Neural cell (in vitro differentiated cells): ENCODE results near the gene MTF2. TPM values are rescaled to one million over a fixed set of nuclear protein-coding genes. Genes with fewer than 3 reads are reported as not detected.

Experiments used
- H2AFZ ChIP-seq: fragments of 200-600, 300-800 bp; sonication (generic), shearing (Covaris generic); 2 replicates; pipeline ENCODE4 v1.6.0; 2014; ENCODE audit warnings: low read depth, mild to moderate bottlenecking, antibody characterized with exemption, low read length, moderate library complexity
- H3F3A ChIP-seq: fragments of 200-600 bp; shearing (Covaris generic); 2 replicates; pipeline ENCODE4 v1.6.1; 2016; ENCODE audit warnings: mild to moderate bottlenecking, moderate library complexity, mixed read lengths, antibody characterized with exemption, low read length; ENCODE audit not compliant: insufficient read depth, poor library complexity, severe bottlenecking
- H3K27ac ChIP-seq: fragments of 200-600, 300-800 bp; sonication (generic), shearing (Covaris generic); 2 replicates; pipeline ENCODE4 v1.5.1; 2014; ENCODE audit warnings: mild to moderate bottlenecking, low read length, moderate library complexity
- H3K27me3 ChIP-seq: fragments of 300-800, 200-600 bp; sonication (generic), shearing (Covaris generic); 2 replicates; pipeline ENCODE4 v1.6.0; 2014; ENCODE audit warnings: mild to moderate bottlenecking, low read depth, low read length, moderate library complexity; ENCODE audit not compliant: insufficient read depth
- H3K36me3 ChIP-seq: fragments of 300-800, 200-600 bp; sonication (generic), shearing (Covaris generic); 2 replicates; pipeline ENCODE4 v1.5.1; 2014; ENCODE audit warnings: mild to moderate bottlenecking, antibody characterized with exemption, low read length, moderate library complexity; ENCODE audit not compliant: insufficient read depth
- H3K4me2 ChIP-seq: fragments of 300-800, 200-600 bp; sonication (generic), shearing (Covaris generic); 2 replicates; pipeline ENCODE4 v1.6.0; 2014; ENCODE audit warnings: mild to moderate bottlenecking, low read length
- H3K4me3 ChIP-seq: fragments of 300-800, 200-600 bp; sonication (generic), shearing (Covaris generic); 2 replicates; pipeline ENCODE4 v1.5.1; 2014; ENCODE audit warnings: mild to moderate bottlenecking, low read length, moderate library complexity
- H3K79me2 ChIP-seq: fragments of 200-600 bp; shearing (Covaris generic); replicated peaks from 2 replicates; pipeline ENCODE4 v1.6.0; 2014; ENCODE audit warnings: mild to moderate bottlenecking, low read length, moderate library complexity; ENCODE audit not compliant: insufficient read depth
- H3K9ac ChIP-seq: fragments of 300-800, 200-600 bp; sonication (generic), shearing (Covaris generic); 2 replicates; pipeline ENCODE4 v1.6.1; 2016; ENCODE audit warnings: mild to moderate bottlenecking, low read length, mixed read lengths
- H3K9me2 ChIP-seq: fragments of 200-600 bp; shearing (Covaris generic); 2 replicates; pipeline ENCODE4 v1.6.1; 2016; ENCODE audit warnings: mild to moderate bottlenecking, low read length, mixed read lengths; ENCODE audit not compliant: insufficient read depth
- H3K9me3 ChIP-seq: fragments of 200-600, 300-800 bp; sonication (generic), shearing (Covaris generic); 2 replicates; pipeline ENCODE4 v1.6.1; 2016; ENCODE audit warnings: mild to moderate bottlenecking, mixed run types, low read length, moderate library complexity, mixed read lengths
- H4K20me1 ChIP-seq: fragments of 200-600 bp; shearing (Covaris generic); 2 replicates; pipeline ENCODE4 v1.6.1; 2016; ENCODE audit warnings: mild to moderate bottlenecking, mixed run types; ENCODE audit not compliant: insufficient read depth
- CTCF ChIP-seq: fragments of 450-650 bp; IDR thresholded peaks from 2 replicates; pipeline ENCODE4 v1.5.1; 2014; ENCODE audit warnings: antibody characterized with exemption, mild to moderate bottlenecking, moderate library complexity; ENCODE audit not compliant: poor library complexity, severe bottlenecking
- EP300 ChIP-seq: fragments of 450-650 bp; conservative IDR thresholded peaks from 2 replicates; pipeline ENCODE4 v1.6.1; 2014; ENCODE audit warnings: antibody characterized with exemption, mild to moderate bottlenecking, moderate library complexity; ENCODE audit not compliant: poor library complexity, severe bottlenecking
- EZH2 ChIP-seq: fragments of 200-600, 300-800 bp; shearing (Covaris generic), sonication (generic); IDR thresholded peaks from 2 replicates; pipeline ENCODE4 v1.6.1; 2014; ENCODE audit warnings: antibody characterized with exemption, low read length, borderline replicate concordance, mild to moderate bottlenecking; ENCODE audit not compliant: insufficient read depth, poor library complexity, severe bottlenecking
- MXI1 ChIP-seq: fragments of 450-650 bp; conservative IDR thresholded peaks from 2 replicates; pipeline ENCODE4 v1.6.1; 2014; ENCODE audit warnings: antibody characterized with exemption, mild to moderate bottlenecking; ENCODE audit not compliant: poor library complexity, severe bottlenecking
- POLR2AphosphoS5 ChIP-seq: IDR thresholded peaks from 2 replicates; pipeline ENCODE4 v1.6.1; 2012
- RAD21 ChIP-seq: fragments of 450-650 bp; conservative IDR thresholded peaks from 2 replicates; pipeline ENCODE4 v1.6.1; 2014; ENCODE audit warnings: antibody characterized with exemption, mild to moderate bottlenecking, moderate library complexity
- REST ChIP-seq: IDR thresholded peaks from 2 replicates; pipeline ENCODE4 v1.6.1; 2012; ENCODE audit warnings: borderline replicate concordance
- SMC3 ChIP-seq: fragments of 450-650 bp; conservative IDR thresholded peaks from 2 replicates; pipeline ENCODE4 v1.6.1; 2014; ENCODE audit warnings: antibody characterized with exemption, mild to moderate bottlenecking, moderate library complexity; ENCODE audit not compliant: poor library complexity
- TAF1 ChIP-seq: IDR thresholded peaks from 2 replicates; pipeline ENCODE4 v1.6.1; 2012; ENCODE audit warnings: low read depth
- polyA plus RNA-seq: library from polyadenylated mRNA; depleted of rRNA; stranded (reverse); fragments of >200 nt; gene quantifications from 2 replicates; pipeline ENCODE4 v1.2.3, GENCODE V29; 2014

MTF2 gene
- polyA plus RNA-seq, 1 donor from 2014 or later, result 124 TPM

- Histone ChIP-seq H3K4me3 (no peak overlapping the region), H3K9ac (no peak overlapping the region), H3K9me3 (no peaks in the 10 kb centered on the region), H3K79me2 (peaks cover 95% of the 10 kb centered on the region), H3K27me3 (no peaks in the 10 kb centered on the region), H3K27ac (no peak overlapping the region), H3F3A (no peaks in the 10 kb centered on the region), H3K9me2 (no peaks in the 10 kb centered on the region), H3K36me3 (no peaks in the 10 kb centered on the region), H2AFZ (no peak overlapping the region), H4K20me1 (no peaks in the 10 kb centered on the region), H3K4me2 (no peak overlapping the region)
- TF ChIP-seq CTCF (no peak), EP300 (no peak), RAD21 (no peak), EZH2 (no peak), REST (no peak), POLR2AphosphoS5 (no peak), MXI1 (no peak), SMC3 (no peak), TAF1 (no peak)
Observed at GRCh38 chr1:93108335-93108734, 29.3 kb downstream of the MTF2 start.

DNA sequence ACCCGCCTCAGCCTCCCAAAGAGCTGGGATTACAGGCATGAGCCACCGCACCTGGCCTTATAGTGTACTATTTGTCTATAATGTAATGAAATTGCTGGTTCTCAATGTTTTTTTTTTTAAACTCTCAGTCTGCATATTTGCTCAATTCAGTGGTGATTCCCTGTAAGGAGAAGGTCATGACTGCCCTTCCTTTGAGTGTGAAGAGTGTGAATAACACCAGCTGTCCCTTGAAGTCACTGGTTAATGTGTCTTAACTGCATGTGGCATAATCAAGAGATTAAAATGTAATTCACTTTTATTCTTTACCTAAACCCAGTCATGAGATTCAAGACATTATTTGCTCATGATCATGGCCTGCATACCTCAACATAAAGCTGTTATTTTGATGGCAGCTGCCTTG lies 30.5 kb downstream of the MTF2 start:
- peaks cover 93% of the 10 kb centered on the region for H3K79me2 ChIP-seq
- no peaks in the 10 kb centered on the region for H4K20me1 ChIP-seq

More for the DNA sequence above, 30.5 kb downstream of the MTF2 start:
- H3K27ac ChIP-seq, result no peak overlapping the region
- H3K9me3 ChIP-seq, result no peaks in the 10 kb centered on the region
- H3K9ac ChIP-seq, result no peak overlapping the region
- no peak for TF ChIP-seq TAF1
- TF ChIP-seq EP300, result no peak
- no peak for TF ChIP-seq MXI1
- TF ChIP-seq SMC3, result no peak
- TF ChIP-seq EZH2, result no peak
- TF ChIP-seq POLR2AphosphoS5, result no peak
- no peak for TF ChIP-seq REST
- TF ChIP-seq RAD21, result no peak
- H3F3A ChIP-seq, result no peaks in the 10 kb centered on the region
- H3K4me2 ChIP-seq, result no peak overlapping the region
- H3K4me3 ChIP-seq, result no peak overlapping the region
- no peaks in the 10 kb centered on the region for H3K27me3 ChIP-seq
- no peak overlapping the region for H2AFZ ChIP-seq
- H3K36me3 ChIP-seq, result no peaks in the 10 kb centered on the region
- H3K9me2 ChIP-seq, result no peaks in the 10 kb centered on the region
